ENCODE results near the gene ZBTB9. TPM values are rescaled to one million over a fixed set of nuclear protein-coding genes. Genes with fewer than 3 reads are reported as not detected.
A peak's percentile ranks its signal among the peaks of the same experiment; 100 is the strongest.

The ZBTB9 gene, protein sequence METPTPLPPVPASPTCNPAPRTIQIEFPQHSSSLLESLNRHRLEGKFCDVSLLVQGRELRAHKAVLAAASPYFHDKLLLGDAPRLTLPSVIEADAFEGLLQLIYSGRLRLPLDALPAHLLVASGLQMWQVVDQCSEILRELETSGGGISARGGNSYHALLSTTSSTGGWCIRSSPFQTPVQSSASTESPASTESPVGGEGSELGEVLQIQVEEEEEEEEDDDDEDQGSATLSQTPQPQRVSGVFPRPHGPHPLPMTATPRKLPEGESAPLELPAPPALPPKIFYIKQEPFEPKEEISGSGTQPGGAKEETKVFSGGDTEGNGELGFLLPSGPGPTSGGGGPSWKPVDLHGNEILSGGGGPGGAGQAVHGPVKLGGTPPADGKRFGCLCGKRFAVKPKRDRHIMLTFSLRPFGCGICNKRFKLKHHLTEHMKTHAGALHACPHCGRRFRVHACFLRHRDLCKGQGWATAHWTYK
- total RNA-seq: 1 to 10 TPM; 5.9 to 9.9 (median 7.4) TPM

DNA sequence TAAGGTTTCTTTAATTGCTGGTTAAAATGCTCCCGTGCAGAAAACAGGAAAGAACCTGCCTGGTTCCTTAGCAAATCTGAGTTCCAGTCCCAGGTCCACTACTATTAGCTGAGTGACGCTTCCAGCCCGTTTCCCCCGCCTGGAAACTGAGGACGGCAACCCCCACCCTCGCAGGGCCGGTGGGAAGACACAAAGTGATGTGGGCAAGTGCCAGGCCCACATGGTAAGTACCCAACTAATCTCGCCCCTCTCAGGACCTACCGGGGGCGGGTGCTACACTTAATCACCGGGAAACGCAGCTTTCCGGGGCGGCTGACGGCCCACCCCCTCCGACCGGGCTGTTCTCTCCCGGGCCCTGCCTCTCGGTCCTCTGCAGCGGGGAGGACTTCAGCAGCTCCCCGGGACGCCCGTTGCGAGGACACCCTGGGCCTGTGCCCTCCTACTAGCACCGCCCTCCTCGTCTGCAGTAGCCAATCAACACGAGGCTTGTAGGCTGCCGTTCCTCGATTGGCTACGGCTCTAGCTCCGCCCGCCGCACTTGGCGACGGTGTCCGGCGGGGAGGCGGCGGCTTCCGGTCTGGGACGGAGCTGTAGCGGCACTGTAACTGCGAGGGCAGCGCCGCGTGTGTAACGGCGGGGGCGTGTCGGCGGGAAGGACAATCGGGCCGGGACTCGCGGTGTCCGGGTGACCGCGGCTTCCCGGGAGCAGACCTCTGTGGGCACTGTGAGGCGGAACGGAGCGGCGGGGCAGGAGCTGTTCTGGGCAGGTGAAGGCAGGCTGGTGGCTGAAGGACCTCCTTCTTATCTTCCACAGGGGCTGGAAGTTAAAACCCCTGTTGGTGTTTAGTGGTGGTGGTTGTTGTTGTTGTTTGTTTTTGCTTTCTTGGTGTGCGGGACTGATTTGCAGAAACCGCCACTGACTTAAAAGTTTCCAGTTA is at the start of gene ZBTB9:
TSS of gene ZBTB9 (plus strand) at position 568 of the 938 bp plus-strand sequence. CDS start 525 bp downstream, outside the sequence.
- WGBS: 1% methylated on average over 13 of the region's 65 CpGs

GRCh38 chr6:33404884-33405283 is 49.5 kb upstream of the ZBTB9 start:
- no peaks in the 10 kb centered on the region for H3K27me3 ChIP-seq
- no peaks in the 10 kb centered on the region for H3K36me3 ChIP-seq
- peaks cover 6% of the 10 kb centered on the region for H3K4me1 ChIP-seq
- 92% methylated on average over 17 of the region's 17 CpGs for WGBS
- DNase-seq (ENCODE audit: low spot score in 2 of 2): no peak
- TF ChIP-seq POLR2AphosphoS5 (IDR thresholded peaks at IDR 0.05): no peak
- TF ChIP-seq POLR2A (IDR thresholded peaks at IDR 0.05): no peak
- TF ChIP-seq, protein P1, sequence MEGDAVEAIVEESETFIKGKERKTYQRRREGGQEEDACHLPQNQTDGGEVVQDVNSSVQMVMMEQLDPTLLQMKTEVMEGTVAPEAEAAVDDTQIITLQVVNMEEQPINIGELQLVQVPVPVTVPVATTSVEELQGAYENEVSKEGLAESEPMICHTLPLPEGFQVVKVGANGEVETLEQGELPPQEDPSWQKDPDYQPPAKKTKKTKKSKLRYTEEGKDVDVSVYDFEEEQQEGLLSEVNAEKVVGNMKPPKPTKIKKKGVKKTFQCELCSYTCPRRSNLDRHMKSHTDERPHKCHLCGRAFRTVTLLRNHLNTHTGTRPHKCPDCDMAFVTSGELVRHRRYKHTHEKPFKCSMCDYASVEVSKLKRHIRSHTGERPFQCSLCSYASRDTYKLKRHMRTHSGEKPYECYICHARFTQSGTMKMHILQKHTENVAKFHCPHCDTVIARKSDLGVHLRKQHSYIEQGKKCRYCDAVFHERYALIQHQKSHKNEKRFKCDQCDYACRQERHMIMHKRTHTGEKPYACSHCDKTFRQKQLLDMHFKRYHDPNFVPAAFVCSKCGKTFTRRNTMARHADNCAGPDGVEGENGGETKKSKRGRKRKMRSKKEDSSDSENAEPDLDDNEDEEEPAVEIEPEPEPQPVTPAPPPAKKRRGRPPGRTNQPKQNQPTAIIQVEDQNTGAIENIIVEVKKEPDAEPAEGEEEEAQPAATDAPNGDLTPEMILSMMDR (IDR thresholded peaks at IDR 0.05): no peak
- no peak for TF ChIP-seq EP300 (IDR thresholded peaks at IDR 0.05)
- no peak overlapping the region for H3K4me3 ChIP-seq
- H3K27ac ChIP-seq: no peak overlapping the region
- H3K9me3 ChIP-seq: no peaks in the 10 kb centered on the region

More for the DNA sequence above, at the start of gene ZBTB9:
- TF ChIP-seq EP300 (IDR thresholded peaks at IDR 0.05): no peak
- peak in 1 of 2 donors; percentile 34 for TF ChIP-seq POLR2A (IDR thresholded peaks at IDR 0.05)
- TF ChIP-seq, protein P1 (IDR thresholded peaks at IDR 0.05): no peak
- TF ChIP-seq POLR2AphosphoS5 (IDR thresholded peaks at IDR 0.05): peak in 2 of 3 donors; percentile 47 to 57
- peaks cover 22% of the 10 kb centered on the region for H3K4me1 ChIP-seq
- peak within 1 kb of the TSS; percentile 79 for H3K4me3 ChIP-seq
- no peaks in the 10 kb centered on the region for H3K9me3 ChIP-seq
- H3K36me3 ChIP-seq: peaks cover 14% of the 10 kb centered on the region
- H3K27me3 ChIP-seq: no peaks in the 10 kb centered on the region
- peak within 1 kb of the TSS; percentile 55 for H3K27ac ChIP-seq
- DNase-seq (ENCODE audit: low spot score in 2 of 2): peak; percentile 97 to 98

DNA sequence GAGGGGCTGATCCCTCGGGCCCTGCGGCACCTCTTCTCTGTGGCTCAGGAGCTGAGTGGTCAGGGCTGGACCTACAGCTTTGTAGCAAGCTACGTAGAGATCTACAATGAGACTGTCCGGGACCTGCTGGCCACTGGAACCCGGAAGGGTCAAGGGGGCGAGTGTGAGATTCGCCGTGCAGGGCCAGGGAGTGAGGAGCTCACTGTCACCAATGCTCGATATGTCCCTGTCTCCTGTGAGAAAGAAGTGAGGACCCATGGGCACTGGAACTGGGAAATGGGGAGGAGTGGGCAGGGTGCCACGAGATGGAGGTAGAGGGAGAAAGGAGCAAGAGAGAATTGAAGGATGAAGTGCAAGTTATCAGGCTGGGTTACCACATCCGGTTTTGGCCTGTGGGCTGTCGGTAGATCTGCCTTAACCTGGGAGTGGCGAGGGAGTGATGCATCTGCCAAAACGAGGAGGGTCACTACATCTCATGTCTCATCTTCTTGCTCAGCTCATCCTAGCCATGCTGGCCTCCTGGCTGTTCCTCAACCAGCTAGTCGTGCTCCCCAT is 48.9 kb upstream of the ZBTB9 start:
- no peak overlapping the region for H3K27ac ChIP-seq
- H3K36me3 ChIP-seq: no peaks in the 10 kb centered on the region
- H3K4me3 ChIP-seq: no peak overlapping the region
- H3K27me3 ChIP-seq: no peaks in the 10 kb centered on the region
- peaks cover 6% of the 10 kb centered on the region for H3K4me1 ChIP-seq
- TF ChIP-seq, protein P1 (IDR thresholded peaks at IDR 0.05): no peak
- TF ChIP-seq POLR2AphosphoS5 (IDR thresholded peaks at IDR 0.05) (no peak), EP300 (IDR thresholded peaks at IDR 0.05) (no peak), POLR2A (IDR thresholded peaks at IDR 0.05) (no peak)
- DNase-seq (ENCODE audit: low spot score in 2 of 2): no peak
- WGBS: 90% methylated on average over 15 of the region's 15 CpGs
- no peaks in the 10 kb centered on the region for H3K9me3 ChIP-seq

- no peaks in the 10 kb centered on the region for H3K27me3 ChIP-seq
- no peaks in the 10 kb centered on the region for H3K36me3 ChIP-seq
- no peak overlapping the region for H3K4me3 ChIP-seq
- WGBS: 94% methylated on average over 6 of the region's 17 CpGs
- peaks cover 8% of the 10 kb centered on the region for H3K4me1 ChIP-seq
- H3K9me3 ChIP-seq: no peaks in the 10 kb centered on the region
- TF ChIP-seq POLR2AphosphoS5 (IDR thresholded peaks at IDR 0.05): no peak
- no peak for TF ChIP-seq POLR2A (IDR thresholded peaks at IDR 0.05)
- TF ChIP-seq, protein P1 (IDR thresholded peaks at IDR 0.05): no peak
- no peak for TF ChIP-seq EP300 (IDR thresholded peaks at IDR 0.05)
- no peak overlapping the region for H3K27ac ChIP-seq
- no peak for DNase-seq (ENCODE audit: low spot score in 2 of 2)
Observed at GRCh38 chr6:33406126-33406525, 48.2 kb upstream of the ZBTB9 start.

Measured in suprapubic skin (tissue), 4 donors.